WERI-Rb-1 (cell line): ENCODE results near the gene GNB4.

Source experiments
- DNase-seq: peaks from one replicate; pipeline ENCODE4 v3.0.0-alpha.2; 2020
- H3K27ac ChIP-seq: fragments of 250-450 bp; sonication (Bioruptor Pico); 2 replicates; pipeline ENCODE4 v1.5.1; 2020; ENCODE audit warnings: mild to moderate bottlenecking, moderate library complexity
- H3K27me3 ChIP-seq: fragments of 250-450 bp; sonication (Bioruptor Pico); 2 replicates; pipeline ENCODE4 v1.5.1; 2021; ENCODE audit warnings: mild to moderate bottlenecking, low read depth, moderate library complexity; ENCODE audit not compliant: insufficient read depth, severe bottlenecking
- H3K36me3 ChIP-seq: fragments of 250-450 bp; sonication (Bioruptor Pico); 2 replicates; pipeline ENCODE4 v1.5.1; 2020; ENCODE audit warnings: mild to moderate bottlenecking, moderate library complexity
- H3K4me3 ChIP-seq: 2 replicates; pipeline ENCODE4 v1.5.1; 2011; ENCODE audit warnings: low read depth, mild to moderate bottlenecking, control low read depth, low read length
- H3K9me3 ChIP-seq: fragments of 250-450 bp; sonication (Bioruptor Pico); 2 replicates; pipeline ENCODE4 v1.5.1; 2021; ENCODE audit warnings: mild to moderate bottlenecking, moderate library complexity; ENCODE audit not compliant: severe bottlenecking
- CTCF ChIP-seq: IDR thresholded peaks from 2 replicates; pipeline ENCODE4 v1.5.1; 2011; ENCODE audit warnings: low read depth, mild to moderate bottlenecking, control low read depth, inconsistent platforms, low read length

Gene GNB4

DNA sequence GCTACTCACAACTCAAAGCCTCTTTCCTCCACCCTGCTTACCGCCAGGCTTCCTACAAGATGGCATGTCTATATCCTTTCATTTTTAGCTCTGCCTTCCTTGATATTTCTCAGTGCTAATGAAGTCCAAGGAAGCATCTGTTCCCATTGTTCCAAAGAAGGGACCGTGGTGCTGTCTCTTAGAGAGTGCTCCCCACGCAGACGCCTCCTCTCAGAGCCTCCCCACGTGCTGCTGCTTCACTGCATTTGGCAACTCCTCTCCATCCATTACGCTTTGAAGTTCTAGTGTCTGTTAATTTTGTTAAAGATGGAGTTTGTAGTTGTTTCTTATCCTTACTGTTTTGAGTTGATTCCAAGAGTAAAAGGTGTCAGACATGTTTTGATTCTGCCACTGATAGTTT lies 26.2 kb downstream of the GNB4 start:
- Histone ChIP-seq H3K27me3 (no peaks in the 10 kb centered on the region), H3K27ac (no peak overlapping the region), H3K9me3 (no peaks in the 10 kb centered on the region), H3K4me3 (no peak overlapping the region), H3K36me3 (no peaks in the 10 kb centered on the region)
- no peak for TF ChIP-seq CTCF
- DNase-seq = no peak

DNA sequence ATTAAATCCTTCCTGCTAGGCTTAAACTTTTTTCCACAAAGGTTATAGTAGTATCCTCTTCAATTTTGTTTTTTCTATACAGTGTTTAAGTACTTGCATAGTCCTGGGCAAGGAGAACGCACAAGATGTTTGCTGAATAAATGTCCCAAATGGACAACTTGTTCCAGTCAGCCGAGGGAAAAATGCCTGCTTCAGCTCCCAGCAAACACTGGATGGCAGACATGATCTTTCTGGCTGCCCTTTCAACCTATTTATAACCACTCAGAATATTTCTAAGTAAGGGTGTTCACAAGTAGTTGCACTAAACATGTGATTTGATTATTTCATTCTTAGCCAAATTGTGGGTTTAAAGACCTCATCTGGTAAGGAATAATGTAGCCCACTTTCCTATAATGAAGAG lies 29.8 kb downstream of the GNB4 start:
- Histone ChIP-seq H3K27ac (no peak overlapping the region), H3K36me3 (no peaks in the 10 kb centered on the region), H3K4me3 (no peak overlapping the region), H3K9me3 (no peaks in the 10 kb centered on the region), H3K27me3 (no peaks in the 10 kb centered on the region)
- peak; percentile 41; the same call in 1 of the 2 replicates for TF ChIP-seq CTCF
- DNase-seq = peak; percentile 11

DNA sequence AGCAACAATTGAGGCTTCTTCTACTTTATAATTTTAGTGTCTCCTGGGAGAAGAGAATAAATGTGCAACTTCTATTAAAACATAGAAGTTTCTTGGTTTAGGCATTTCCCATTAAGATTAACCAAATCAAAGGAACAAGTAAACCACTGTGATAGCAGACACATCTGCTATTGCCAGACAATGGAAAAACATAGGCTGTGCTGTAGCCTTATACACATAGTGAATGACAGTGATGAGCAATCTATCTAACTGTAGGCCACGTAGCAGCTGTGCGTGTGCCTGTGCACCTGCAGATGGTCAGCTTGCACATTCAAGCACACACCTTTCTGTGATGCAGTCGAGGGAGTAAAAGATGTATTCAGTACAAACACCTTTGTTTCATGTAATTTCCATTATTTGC lies 32.7 kb downstream of the GNB4 start:
- no peaks in the 10 kb centered on the region for H3K36me3 ChIP-seq

GRCh38 chr3:179416681-179417080 lies 34.6 kb downstream of the GNB4 start:
- Histone ChIP-seq H3K4me3 (no peak overlapping the region), H3K9me3 (no peaks in the 10 kb centered on the region), H3K36me3 (no peaks in the 10 kb centered on the region), H3K27ac (no peak overlapping the region), H3K27me3 (no peaks in the 10 kb centered on the region)
- TF ChIP-seq CTCF = no peak
- no peak for DNase-seq

More for the DNA sequence above, 32.7 kb downstream of the GNB4 start:
- Histone ChIP-seq H3K27me3 (no peaks in the 10 kb centered on the region), H3K9me3 (no peaks in the 10 kb centered on the region), H3K27ac (no peak overlapping the region), H3K4me3 (no peak overlapping the region)
- TF ChIP-seq CTCF = no peak
- no peak for DNase-seq

GRCh38 chr3:179415377-179415776 lies 35.9 kb downstream of the GNB4 start:
- no peak for DNase-seq
- Histone ChIP-seq H3K36me3 (no peaks in the 10 kb centered on the region), H3K27ac (no peak overlapping the region), H3K4me3 (no peak overlapping the region), H3K27me3 (no peaks in the 10 kb centered on the region), H3K9me3 (no peaks in the 10 kb centered on the region)
- TF ChIP-seq CTCF = no peak

DNA sequence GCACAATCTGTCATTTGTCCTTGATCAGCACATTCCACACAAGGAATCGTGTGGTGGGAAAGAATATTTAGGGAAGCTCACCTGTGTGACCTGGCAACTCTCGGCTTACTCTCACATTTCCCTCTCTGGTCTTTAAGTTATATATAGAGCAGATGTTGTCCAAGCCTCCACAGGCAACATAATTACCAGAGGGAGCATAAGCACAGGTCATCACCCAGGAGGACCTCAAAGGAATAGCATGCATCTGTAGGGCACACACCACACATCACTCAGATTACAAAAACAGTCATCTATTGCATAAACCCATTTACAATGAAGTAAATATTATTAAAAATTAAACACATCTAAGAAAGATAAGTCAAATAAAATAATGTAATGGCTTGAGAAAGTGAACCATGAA lies 36.5 kb downstream of the GNB4 start:
- Histone ChIP-seq H3K36me3 (no peaks in the 10 kb centered on the region), H3K27ac (no peak overlapping the region), H3K27me3 (no peaks in the 10 kb centered on the region), H3K4me3 (no peak overlapping the region), H3K9me3 (no peaks in the 10 kb centered on the region)
- TF ChIP-seq CTCF = no peak
- DNase-seq = no peak
